Mammary epithelial cell (primary cell): ENCODE data around the gene KRTAP10-6.

Source experiments
- CTCF ChIP-seq, 2 donors: IDR thresholded peaks in 1 of 2; conservative IDR thresholded peaks in 1 of 2; 2 replicates each; pipeline ENCODE4 v1.5.1; 2011 to 2012; ENCODE audit warnings: inconsistent platforms in 2 of 2, low read length in 2 of 2, mild to moderate bottlenecking in 2 of 2, control low read depth in 1 of 2, low read depth in 1 of 2; ENCODE audit not compliant: insufficient read depth in 1 of 2; ENCODE audit errors: extremely low read depth in 1 of 2
- EZH2 ChIP-seq: IDR thresholded peaks from 2 replicates; pipeline ENCODE4 v1.6.1; 2012; ENCODE audit warnings: low read length, inconsistent platforms, borderline replicate concordance

- no peak for TF ChIP-seq EZH2
- TF ChIP-seq CTCF (conservative IDR thresholded peaks at IDR 0.05 in 1 of 2, IDR thresholded peaks at IDR 0.05 in 1 of 2; ENCODE audit: extremely low read depth in 1 of 2, insufficient read depth in 1 of 2, low read depth in 1 of 2, low read length in 2 of 2) = no peak
Observed at GRCh38 chr21:44601596-44602462, 9.5 kb upstream of the KRTAP10-6 start.
